ENCODE results near the gene COA7. TPM values are rescaled to one million over a fixed set of nuclear protein-coding genes. Genes with fewer than 3 reads are reported as not detected.
"Not testable (repeated sequence)": the region's sequence is repeated elsewhere in the genome, so short reads cannot be mapped to it uniquely, and the experiment has no call there.

COA7 gene
- total RNA-seq, 1 donor from 2014 or later, result 13.0 TPM

GRCh38 chr1:52723260-52723659 lies 25.1 kb upstream of the COA7 start:
- Mint-ChIP-seq H3K4me3 (peak overlapping the region; percentile 9), H3K9me3 (no peaks in the 10 kb centered on the region), H3K36me3 (no peaks in the 10 kb centered on the region), H3K27ac (no peak overlapping the region), H3K4me1 (peaks cover 19% of the 10 kb centered on the region), H3K27me3 (ENCODE audit: insufficient read depth, low read depth) (no peaks in the 10 kb centered on the region)
- Histone ChIP-seq H3K9ac (no peak overlapping the region), H3K36me3 (no peaks in the 10 kb centered on the region), H2AFZ (replicated peaks) (no peak overlapping the region), H3K79me2 (ENCODE audit: low read depth) (peaks cover 17% of the 10 kb centered on the region), H4K20me1 (ENCODE audit: low read depth) (peaks cover 17% of the 10 kb centered on the region), H3K4me1 (peaks cover 8% of the 10 kb centered on the region), H3K27me3 (no peaks in the 10 kb centered on the region), H3K4me3 (no peak overlapping the region), H3K27ac (no peak overlapping the region), H3K9me3 (ENCODE audit: low read depth) (no peaks in the 10 kb centered on the region), H3F3A (ENCODE audit: low read depth) (peaks cover 2% of the 10 kb centered on the region), H3K4me2 (no peak overlapping the region)
- no peak for DNase-seq (ENCODE audit: low spot score)
- TF ChIP-seq EZH2phosphoT487 (IDR thresholded peaks at IDR 0.05) (no peak), EZH2 (IDR thresholded peaks at IDR 0.05) (no peak), CTCF (IDR thresholded peaks at IDR 0.05) (no peak)

GRCh38 chr1:52715296-52715695 lies 17.1 kb upstream of the COA7 start:
- H3K4me2 ChIP-seq; H3K79me2 ChIP-seq (ENCODE audit: low read depth); H3K9me3 Mint-ChIP-seq; H3K36me3 Mint-ChIP-seq; H3K27me3 Mint-ChIP-seq (ENCODE audit: insufficient read depth, low read depth); H3K9ac ChIP-seq; H3K27me3 ChIP-seq; DNase-seq (ENCODE audit: low spot score); H4K20me1 ChIP-seq (ENCODE audit: low read depth); H3F3A ChIP-seq (ENCODE audit: low read depth); H3K4me3 ChIP-seq; H3K36me3 ChIP-seq; H3K9me3 ChIP-seq (ENCODE audit: low read depth); H3K4me3 Mint-ChIP-seq; H2AFZ ChIP-seq (replicated peaks); H3K27ac Mint-ChIP-seq; H3K4me1 Mint-ChIP-seq; H3K4me1 ChIP-seq; H3K27ac ChIP-seq: not testable (repeated sequence)

- Mint-ChIP-seq H3K4me3 (no peak overlapping the region), H3K9me3 (no peaks in the 10 kb centered on the region), H3K36me3 (no peaks in the 10 kb centered on the region), H3K27ac (no peak overlapping the region), H3K4me1 (no peaks in the 10 kb centered on the region), H3K27me3 (ENCODE audit: insufficient read depth, low read depth) (no peaks in the 10 kb centered on the region)
- no peaks in the 10 kb centered on the region for H3K79me2 ChIP-seq (ENCODE audit: low read depth)
- DNase-seq (ENCODE audit: low spot score), result no peak
- TF ChIP-seq EZH2phosphoT487 (IDR thresholded peaks at IDR 0.05) (no peak), CTCF (IDR thresholded peaks at IDR 0.05) (no peak), EZH2 (IDR thresholded peaks at IDR 0.05) (no peak)
- H3K27me3 ChIP-seq, result no peaks in the 10 kb centered on the region
- H3K36me3 ChIP-seq, result no peaks in the 10 kb centered on the region
- no peaks in the 10 kb centered on the region for H3K4me1 ChIP-seq
- H2AFZ ChIP-seq (replicated peaks), result no peak overlapping the region
- no peak overlapping the region for H3K27ac ChIP-seq
- H3K9me3 ChIP-seq (ENCODE audit: low read depth), result no peaks in the 10 kb centered on the region
- no peak overlapping the region for H3K4me2 ChIP-seq
- no peaks in the 10 kb centered on the region for H4K20me1 ChIP-seq (ENCODE audit: low read depth)
- H3K4me3 ChIP-seq, result no peak overlapping the region
- H3K9ac ChIP-seq, result no peak overlapping the region
- no peaks in the 10 kb centered on the region for H3F3A ChIP-seq (ENCODE audit: low read depth)
Measured at GRCh38 chr1:52713590-52713989, 15.4 kb upstream of the COA7 start.

GRCh38 chr1:52709016-52709415 lies 10.9 kb upstream of the COA7 start:
- Mint-ChIP-seq H3K9me3 (no peaks in the 10 kb centered on the region), H3K4me1 (no peaks in the 10 kb centered on the region), H3K27ac (no peak overlapping the region), H3K27me3 (ENCODE audit: insufficient read depth, low read depth) (peaks cover 4% of the 10 kb centered on the region), H3K4me3 (no peak overlapping the region), H3K36me3 (no peaks in the 10 kb centered on the region)
- H3K27ac ChIP-seq, result no peak overlapping the region
- H3K27me3 ChIP-seq, result no peaks in the 10 kb centered on the region
- no peak overlapping the region for H3K9ac ChIP-seq
- no peaks in the 10 kb centered on the region for H3K4me1 ChIP-seq
- no peaks in the 10 kb centered on the region for H3K79me2 ChIP-seq (ENCODE audit: low read depth)
- H3K36me3 ChIP-seq, result no peaks in the 10 kb centered on the region
- no peaks in the 10 kb centered on the region for H4K20me1 ChIP-seq (ENCODE audit: low read depth)
- H2AFZ ChIP-seq (replicated peaks), result no peak overlapping the region
- H3K4me3 ChIP-seq, result no peak overlapping the region
- TF ChIP-seq EZH2 (IDR thresholded peaks at IDR 0.05) (no peak), CTCF (IDR thresholded peaks at IDR 0.05) (no peak), EZH2phosphoT487 (IDR thresholded peaks at IDR 0.05) (no peak)
- no peak overlapping the region for H3K4me2 ChIP-seq
- H3K9me3 ChIP-seq (ENCODE audit: low read depth), result no peaks in the 10 kb centered on the region
- no peak for DNase-seq (ENCODE audit: low spot score)
- H3F3A ChIP-seq (ENCODE audit: low read depth), result no peaks in the 10 kb centered on the region

All from neural progenitor cell (in vitro differentiated cells).